Measurements from ENCODE around the gene SLC22A14. TPM values are rescaled to one million over a fixed set of nuclear protein-coding genes. Genes with fewer than 3 reads are reported as not detected.
A peak's percentile ranks its signal among the peaks of the same experiment; 100 is the strongest.

Gene SLC22A14
- total and polyA plus RNA-seq, 10 of the 15 experiments (the other 5 are each of a cell fraction or from before 2014, with no cell fraction given) = not detected

DNA sequence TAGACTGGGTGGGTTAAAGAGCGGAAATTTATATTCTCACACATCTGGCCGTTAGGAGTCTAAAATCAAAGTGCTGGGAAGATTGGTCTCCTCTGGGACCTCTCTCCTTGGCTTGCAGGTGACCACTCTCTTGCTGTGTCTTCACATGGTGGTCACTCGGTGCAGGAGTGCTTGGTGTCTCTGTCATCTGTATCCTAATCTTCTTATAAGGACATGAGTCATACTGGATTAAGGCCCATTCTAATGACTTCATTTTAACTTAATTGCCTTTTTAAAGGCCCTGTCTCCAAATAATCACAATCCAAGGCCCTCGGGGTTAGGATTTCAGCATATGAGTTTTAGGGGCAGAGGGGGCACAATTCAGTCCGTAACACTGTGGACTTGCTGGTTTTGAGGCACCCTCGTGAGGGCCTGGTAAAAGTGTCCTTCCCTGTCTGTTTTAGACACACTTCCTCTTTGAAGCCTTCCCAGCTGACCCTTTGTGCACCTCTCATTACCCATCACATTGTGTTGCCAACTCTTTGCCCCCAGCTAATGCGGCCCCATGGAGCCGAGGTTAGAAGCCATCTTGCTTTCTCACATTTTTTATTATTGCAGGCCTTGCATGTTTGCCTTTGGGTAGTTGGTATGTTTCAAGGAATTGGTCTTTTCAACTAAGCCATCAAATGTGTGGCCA is 67.7 kb downstream of the SLC22A14 start:
- RAD21 ChIA-PET (ENCODE audit: unreplicated experiment) = no interaction called here
- H3K4me3 ChIP-seq = no peak overlapping the region
- H3K27ac ChIP-seq (ENCODE audit: control insufficient read depth, insufficient read depth) = no peak overlapping the region
- H4K20me1 ChIP-seq (ENCODE audit: control insufficient read depth, insufficient read depth) = no peaks in the 10 kb centered on the region
- H3K79me2 ChIP-seq (ENCODE audit: control insufficient read depth, insufficient read depth, low read length) = no peaks in the 10 kb centered on the region; the same call in 1 of the 2 replicates
- POLR2A ChIA-PET = no interaction called here
- WGBS (ENCODE audit: insufficient coverage, insufficient replicate concordance, low lambda C conversion rate, missing lambda C conversion rate) = 94% methylated on average over 8 of the region's 8 CpGs
- no peak overlapping the region for H3K4me2 ChIP-seq (ENCODE audit: control insufficient read depth, insufficient read depth)
- FAIRE-seq = no peak
- CTCF ChIA-PET = interaction anchor here (1.4 to 1.6 kb wide), 2 partner anchors 19 to 130 kb away, joined by 4 to 6 read pairs; no protein-coding TSS in a partner anchor
- H3K4me1 ChIP-seq (ENCODE audit: control insufficient read depth, insufficient read depth, low read length) = no peaks in the 10 kb centered on the region; the same call in 1 of the 2 replicates
- in situ Hi-C loops (cut with MboI) (loop anchor here (5.0 kb wide), 1 partner anchor 132 kb away; no protein-coding TSS in a partner anchor), intact Hi-C loops (cut with micrococcal nuclease; ENCODE audit: unreplicated experiment) (loop anchor here (5.0 kb wide), 1 partner anchor 233 kb away; no protein-coding TSS in a partner anchor)
- H3K9ac ChIP-seq (ENCODE audit: control insufficient read depth, insufficient read depth, low read length) = no peak overlapping the region
- H3K36me3 ChIP-seq (ENCODE audit: control insufficient read depth in 2 of 2, insufficient read depth in 2 of 2, low read length in 1 of 2) = no peaks in the 10 kb centered on the region; a peak in 1 of 4 replicates
- no peak for ATAC-seq
- no peak overlapping the region for H2AFZ ChIP-seq (ENCODE audit: control insufficient read depth, low read depth, low read length)
- H3K27me3 ChIP-seq (replicated peaks in 1 of 2; ENCODE audit: control insufficient read depth in 2 of 2, insufficient read depth in 2 of 2, low read length in 1 of 2) = no peaks in the 10 kb centered on the region
- no peaks in the 10 kb centered on the region for H3K9me3 ChIP-seq (replicated peaks; ENCODE audit: control insufficient read depth, insufficient read depth, low read length)
- DNase-seq (ENCODE audit: low read depth, low spot score) = no peak
- SMC1A ChIA-PET (ENCODE audit: uncharacterized antibody, unreplicated experiment) = no interaction called here
- BruUV-seq (replicated peaks) = TSS peak; percentile 53
- TF ChIP-seq MYC (IDR thresholded peaks at IDR 0.05; ENCODE audit: insufficient read depth, insufficient read length, insufficient replicate concordance, low read length, severe bottlenecking) = no peak
- TF ChIP-seq, protein P1, sequence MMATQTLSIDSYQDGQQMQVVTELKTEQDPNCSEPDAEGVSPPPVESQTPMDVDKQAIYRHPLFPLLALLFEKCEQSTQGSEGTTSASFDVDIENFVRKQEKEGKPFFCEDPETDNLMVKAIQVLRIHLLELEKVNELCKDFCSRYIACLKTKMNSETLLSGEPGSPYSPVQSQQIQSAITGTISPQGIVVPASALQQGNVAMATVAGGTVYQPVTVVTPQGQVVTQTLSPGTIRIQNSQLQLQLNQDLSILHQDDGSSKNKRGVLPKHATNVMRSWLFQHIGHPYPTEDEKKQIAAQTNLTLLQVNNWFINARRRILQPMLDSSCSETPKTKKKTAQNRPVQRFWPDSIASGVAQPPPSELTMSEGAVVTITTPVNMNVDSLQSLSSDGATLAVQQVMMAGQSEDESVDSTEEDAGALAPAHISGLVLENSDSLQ (IDR thresholded peaks at IDR 0.05) = no peak
- TF ChIP-seq, protein P2, sequence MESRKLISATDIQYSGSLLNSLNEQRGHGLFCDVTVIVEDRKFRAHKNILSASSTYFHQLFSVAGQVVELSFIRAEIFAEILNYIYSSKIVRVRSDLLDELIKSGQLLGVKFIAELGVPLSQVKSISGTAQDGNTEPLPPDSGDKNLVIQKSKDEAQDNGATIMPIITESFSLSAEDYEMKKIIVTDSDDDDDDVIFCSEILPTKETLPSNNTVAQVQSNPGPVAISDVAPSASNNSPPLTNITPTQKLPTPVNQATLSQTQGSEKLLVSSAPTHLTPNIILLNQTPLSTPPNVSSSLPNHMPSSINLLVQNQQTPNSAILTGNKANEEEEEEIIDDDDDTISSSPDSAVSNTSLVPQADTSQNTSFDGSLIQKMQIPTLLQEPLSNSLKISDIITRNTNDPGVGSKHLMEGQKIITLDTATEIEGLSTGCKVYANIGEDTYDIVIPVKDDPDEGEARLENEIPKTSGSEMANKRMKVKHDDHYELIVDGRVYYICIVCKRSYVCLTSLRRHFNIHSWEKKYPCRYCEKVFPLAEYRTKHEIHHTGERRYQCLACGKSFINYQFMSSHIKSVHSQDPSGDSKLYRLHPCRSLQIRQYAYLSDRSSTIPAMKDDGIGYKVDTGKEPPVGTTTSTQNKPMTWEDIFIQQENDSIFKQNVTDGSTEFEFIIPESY (IDR thresholded peaks at IDR 0.05) = no peak
- TF ChIP-seq EED (IDR thresholded peaks at IDR 0.05; ENCODE audit: low read depth) = no peak
- no peak for TF ChIP-seq MEF2A (IDR thresholded peaks at IDR 0.05; ENCODE audit: insufficient read depth, low read depth, low read length)
- TF ChIP-seq, protein P3, sequence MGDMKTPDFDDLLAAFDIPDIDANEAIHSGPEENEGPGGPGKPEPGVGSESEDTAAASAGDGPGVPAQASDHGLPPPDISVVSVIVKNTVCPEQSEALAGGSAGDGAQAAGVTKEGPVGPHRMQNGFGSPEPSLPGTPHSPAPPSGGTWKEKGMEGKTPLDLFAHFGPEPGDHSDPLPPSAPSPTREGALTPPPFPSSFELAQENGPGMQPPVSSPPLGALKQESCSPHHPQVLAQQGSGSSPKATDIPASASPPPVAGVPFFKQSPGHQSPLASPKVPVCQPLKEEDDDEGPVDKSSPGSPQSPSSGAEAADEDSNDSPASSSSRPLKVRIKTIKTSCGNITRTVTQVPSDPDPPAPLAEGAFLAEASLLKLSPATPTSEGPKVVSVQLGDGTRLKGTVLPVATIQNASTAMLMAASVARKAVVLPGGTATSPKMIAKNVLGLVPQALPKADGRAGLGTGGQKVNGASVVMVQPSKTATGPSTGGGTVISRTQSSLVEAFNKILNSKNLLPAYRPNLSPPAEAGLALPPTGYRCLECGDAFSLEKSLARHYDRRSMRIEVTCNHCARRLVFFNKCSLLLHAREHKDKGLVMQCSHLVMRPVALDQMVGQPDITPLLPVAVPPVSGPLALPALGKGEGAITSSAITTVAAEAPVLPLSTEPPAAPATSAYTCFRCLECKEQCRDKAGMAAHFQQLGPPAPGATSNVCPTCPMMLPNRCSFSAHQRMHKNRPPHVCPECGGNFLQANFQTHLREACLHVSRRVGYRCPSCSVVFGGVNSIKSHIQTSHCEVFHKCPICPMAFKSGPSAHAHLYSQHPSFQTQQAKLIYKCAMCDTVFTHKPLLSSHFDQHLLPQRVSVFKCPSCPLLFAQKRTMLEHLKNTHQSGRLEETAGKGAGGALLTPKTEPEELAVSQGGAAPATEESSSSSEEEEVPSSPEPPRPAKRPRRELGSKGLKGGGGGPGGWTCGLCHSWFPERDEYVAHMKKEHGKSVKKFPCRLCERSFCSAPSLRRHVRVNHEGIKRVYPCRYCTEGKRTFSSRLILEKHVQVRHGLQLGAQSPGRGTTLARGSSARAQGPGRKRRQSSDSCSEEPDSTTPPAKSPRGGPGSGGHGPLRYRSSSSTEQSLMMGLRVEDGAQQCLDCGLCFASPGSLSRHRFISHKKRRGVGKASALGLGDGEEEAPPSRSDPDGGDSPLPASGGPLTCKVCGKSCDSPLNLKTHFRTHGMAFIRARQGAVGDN (IDR thresholded peaks at IDR 0.05) = no peak
- TF ChIP-seq ZNF274 (IDR thresholded peaks at IDR 0.05; ENCODE audit: insufficient read depth, insufficient read length) = no peak
- TF ChIP-seq SREBF2 (IDR thresholded peaks at IDR 0.05; ENCODE audit: low read length) = no peak
- TF ChIP-seq SMAD1 (IDR thresholded peaks at IDR 0.05; ENCODE audit: low read depth, partially characterized antibody) = no peak
- no peak for TF ChIP-seq HCFC1 (IDR thresholded peaks at IDR 0.05; ENCODE audit: low read length)
- TF ChIP-seq, protein P4, sequence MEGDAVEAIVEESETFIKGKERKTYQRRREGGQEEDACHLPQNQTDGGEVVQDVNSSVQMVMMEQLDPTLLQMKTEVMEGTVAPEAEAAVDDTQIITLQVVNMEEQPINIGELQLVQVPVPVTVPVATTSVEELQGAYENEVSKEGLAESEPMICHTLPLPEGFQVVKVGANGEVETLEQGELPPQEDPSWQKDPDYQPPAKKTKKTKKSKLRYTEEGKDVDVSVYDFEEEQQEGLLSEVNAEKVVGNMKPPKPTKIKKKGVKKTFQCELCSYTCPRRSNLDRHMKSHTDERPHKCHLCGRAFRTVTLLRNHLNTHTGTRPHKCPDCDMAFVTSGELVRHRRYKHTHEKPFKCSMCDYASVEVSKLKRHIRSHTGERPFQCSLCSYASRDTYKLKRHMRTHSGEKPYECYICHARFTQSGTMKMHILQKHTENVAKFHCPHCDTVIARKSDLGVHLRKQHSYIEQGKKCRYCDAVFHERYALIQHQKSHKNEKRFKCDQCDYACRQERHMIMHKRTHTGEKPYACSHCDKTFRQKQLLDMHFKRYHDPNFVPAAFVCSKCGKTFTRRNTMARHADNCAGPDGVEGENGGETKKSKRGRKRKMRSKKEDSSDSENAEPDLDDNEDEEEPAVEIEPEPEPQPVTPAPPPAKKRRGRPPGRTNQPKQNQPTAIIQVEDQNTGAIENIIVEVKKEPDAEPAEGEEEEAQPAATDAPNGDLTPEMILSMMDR (IDR thresholded peaks at IDR 0.05 in 2 of 3, conservative IDR thresholded peaks at IDR 0.05 in 1 of 3; ENCODE audit: control insufficient read depth in 2 of 3, extremely low read depth in 1 of 3, insufficient read depth in 1 of 3, low read depth in 3 of 3, low read length in 3 of 3) = no peak
- TF ChIP-seq, protein P5, sequence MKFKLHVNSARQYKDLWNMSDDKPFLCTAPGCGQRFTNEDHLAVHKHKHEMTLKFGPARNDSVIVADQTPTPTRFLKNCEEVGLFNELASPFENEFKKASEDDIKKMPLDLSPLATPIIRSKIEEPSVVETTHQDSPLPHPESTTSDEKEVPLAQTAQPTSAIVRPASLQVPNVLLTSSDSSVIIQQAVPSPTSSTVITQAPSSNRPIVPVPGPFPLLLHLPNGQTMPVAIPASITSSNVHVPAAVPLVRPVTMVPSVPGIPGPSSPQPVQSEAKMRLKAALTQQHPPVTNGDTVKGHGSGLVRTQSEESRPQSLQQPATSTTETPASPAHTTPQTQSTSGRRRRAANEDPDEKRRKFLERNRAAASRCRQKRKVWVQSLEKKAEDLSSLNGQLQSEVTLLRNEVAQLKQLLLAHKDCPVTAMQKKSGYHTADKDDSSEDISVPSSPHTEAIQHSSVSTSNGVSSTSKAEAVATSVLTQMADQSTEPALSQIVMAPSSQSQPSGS (IDR thresholded peaks at IDR 0.05; ENCODE audit: low read length) = no peak
